D721Med (cell line): ENCODE data around the gene CD79B.

Experiments
- DNase-seq: peaks from one replicate; pipeline ENCODE4 v3.0.0; 2011; ENCODE audit warnings: low spot score; ENCODE audit not compliant: insufficient read length
- FAIRE-seq: peaks from 2 replicates; lab custom pipeline; 2011; peaks lifted over from hg19 to GRCh38; lab: Jason Lieb, UNC
- CTCF ChIP-seq: IDR thresholded peaks from 2 replicates; pipeline ENCODE4 v1.5.1; 2012; ENCODE audit warnings: mild to moderate bottlenecking, control low read depth; ENCODE audit not compliant: insufficient read depth; ENCODE audit errors: missing control alignments

CD79B gene

DNA sequence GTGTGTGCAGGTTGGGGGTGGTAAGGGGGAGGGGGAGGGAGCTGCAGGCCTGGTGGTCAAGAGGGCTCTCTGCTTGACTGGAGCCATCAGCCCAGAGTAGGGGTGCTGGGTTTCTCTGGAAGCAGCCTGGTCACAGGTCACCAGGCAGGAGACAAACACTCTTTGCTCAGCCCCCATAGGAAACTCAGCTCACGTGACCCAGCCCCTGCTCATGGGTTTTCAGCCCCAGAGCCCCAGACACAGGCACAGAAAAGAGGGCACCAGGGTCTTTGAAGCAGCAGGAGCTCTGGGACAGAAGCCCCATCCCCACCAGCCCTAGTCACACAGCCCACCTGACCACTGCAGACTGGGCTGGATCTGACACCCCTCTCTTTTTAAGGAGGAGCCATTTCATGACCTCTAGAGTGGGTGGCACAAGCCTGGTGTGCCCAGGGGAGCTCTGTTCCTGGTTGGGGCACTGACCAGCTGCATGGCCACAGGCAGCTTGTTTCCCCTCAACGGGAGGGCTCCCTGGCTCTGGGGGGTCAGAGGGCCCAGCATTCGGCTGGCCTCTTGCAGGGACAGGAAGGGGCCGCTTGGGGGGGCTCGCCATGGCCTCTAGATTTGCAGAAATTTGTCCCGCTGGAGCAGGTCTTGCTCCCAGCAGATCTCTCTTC is 13.8 kb upstream of the CD79B start:
- TF ChIP-seq CTCF, result no peak
- no peak for FAIRE-seq
- DNase-seq, result no peak

- FAIRE-seq, result no peak
- TF ChIP-seq CTCF, result no peak
- no peak for DNase-seq
Observed at GRCh38 chr17:63944736-63945499, 12.8 kb upstream of the CD79B start.

- no peak for TF ChIP-seq CTCF
- no peak for DNase-seq
Observed at GRCh38 chr17:63943745-63944144, 11.6 kb upstream of the CD79B start.

GRCh38 chr17:63942309-63942985 is 10.3 kb upstream of the CD79B start:
- FAIRE-seq, result no peak
- TF ChIP-seq CTCF, result no peak
- no peak for DNase-seq

More at GRCh38 chr17:63943745-63944144, 11.6 kb upstream of the CD79B start:
- no peak for FAIRE-seq

DNA sequence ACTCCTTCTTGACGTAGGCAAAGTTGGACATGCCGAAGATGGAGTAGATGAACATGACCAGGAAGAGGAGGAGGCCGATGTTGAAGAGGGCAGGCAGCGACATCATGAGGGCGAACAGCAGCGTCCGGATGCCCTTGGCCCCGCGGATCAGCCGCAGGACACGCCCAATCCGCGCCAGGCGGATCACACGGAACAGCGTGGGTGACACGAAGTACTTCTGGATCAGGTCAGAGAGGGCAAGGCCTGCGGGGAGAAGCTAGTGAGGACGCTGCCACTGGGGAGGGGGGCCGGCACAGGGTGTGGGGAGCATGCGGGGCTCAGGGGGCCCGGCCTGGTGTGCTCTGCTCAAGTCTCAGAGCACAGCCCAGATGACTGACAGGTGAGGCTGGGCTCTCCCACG is 9.6 kb upstream of the CD79B start:
- DNase-seq, result no peak
- no peak for TF ChIP-seq CTCF
- FAIRE-seq, result no peak

DNA sequence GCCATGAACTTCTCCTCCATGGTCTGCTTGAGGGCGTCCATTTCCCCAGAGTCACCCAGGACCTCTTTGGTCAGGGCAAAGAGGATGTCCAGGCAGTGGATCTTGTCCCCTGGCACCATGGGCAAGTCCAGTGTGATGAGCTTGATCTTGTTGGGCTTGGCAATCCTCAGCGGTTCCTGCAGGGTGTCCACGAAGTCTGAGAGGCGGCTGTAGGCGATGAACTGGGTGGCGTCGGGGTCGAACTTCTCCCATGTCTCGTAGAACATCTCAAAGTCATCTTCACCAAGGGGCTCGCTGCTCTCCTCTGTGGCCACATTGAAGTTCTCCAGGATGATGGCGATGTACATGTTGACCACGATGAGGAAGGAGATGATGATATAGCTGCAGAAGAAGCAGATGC is 9.0 kb upstream of the CD79B start:
- TF ChIP-seq CTCF, result no peak
- no peak for DNase-seq
- FAIRE-seq, result no peak
